HG02884 (cell line): Measurements from ENCODE around the gene MBTPS1.

ENCODE experiments used
- ATAC-seq: cut with Tn5 transposase; IDR thresholded peaks from one replicate; pipeline ENCODE4 v1.9.1; 2021; ENCODE audit warnings: mild to moderate bottlenecking, moderate library complexity; ENCODE audit not compliant: unreplicated experiment

Gene MBTPS1

GRCh38 chr16:84080813-84081212, 35.9 kb downstream of the MBTPS1 start:
- ATAC-seq, result no peak

- no peak for ATAC-seq
These were observed 36.4 kb downstream of the MBTPS1 start for GRCh38 chr16:84080378-84080777.

GRCh38 chr16:84079664-84080063, 37.1 kb downstream of the MBTPS1 start:
- no peak for ATAC-seq

GRCh38 chr16:84075376-84075775, 41.4 kb downstream of the MBTPS1 start:
- no peak for ATAC-seq

GRCh38 chr16:84074721-84075120, 42.0 kb downstream of the MBTPS1 start:
- ATAC-seq, result no peak

GRCh38 chr16:84072014-84072413, 44.7 kb downstream of the MBTPS1 start:
- no peak for ATAC-seq

GRCh38 chr16:84071121-84071520, 45.6 kb downstream of the MBTPS1 start:
- ATAC-seq, result no peak

GRCh38 chr16:84069540-84069939, 47.2 kb downstream of the MBTPS1 start:
- no peak for ATAC-seq

GRCh38 chr16:84068783-84069462, 47.8 kb downstream of the MBTPS1 start:
- no peak for ATAC-seq

GRCh38 chr16:84068041-84068440, 48.7 kb downstream of the MBTPS1 start:
- ATAC-seq, result no peak

GRCh38 chr16:84067640-84068039, 49.1 kb downstream of the MBTPS1 start:
- ATAC-seq, result no peak

- no peak for ATAC-seq
These were observed 51.1 kb downstream of the MBTPS1 start for GRCh38 chr16:84065536-84066132.

GRCh38 chr16:84063980-84064379, 52.8 kb downstream of the MBTPS1 start:
- ATAC-seq, result no peak

GRCh38 chr16:84062734-84063640, 53.8 kb downstream of the MBTPS1 start:
- no peak for ATAC-seq

GRCh38 chr16:84061236-84061819, 55.4 kb downstream of the MBTPS1 start:
- no peak for ATAC-seq

- ATAC-seq, result no peak
These were observed 56.5 kb downstream of the MBTPS1 start for GRCh38 chr16:84059946-84060901.

- no peak for ATAC-seq
These were observed 57.6 kb downstream of the MBTPS1 start for GRCh38 chr16:84059111-84059510.

- ATAC-seq, result no peak
These were observed 58.1 kb downstream of the MBTPS1 start for GRCh38 chr16:84058664-84059063.

GRCh38 chr16:84058211-84058610, 58.5 kb downstream of the MBTPS1 start:
- ATAC-seq, result no peak

- no peak for ATAC-seq
These were observed 59.8 kb downstream of the MBTPS1 start for GRCh38 chr16:84056933-84057332.
